Erythroblast (primary cell): ENCODE data around the gene LYPD6B.

Experiments used
- DNase-seq, 2 experiments: peaks; one replicate each; lab custom pipeline; 2025; lab: John Stamatoyannopoulos, UW
- GATA1 ChIP-seq: IDR thresholded peaks from 2 replicates; pipeline ENCODE4 v1.6.1; 2011; ENCODE audit warnings: low read depth, mild to moderate bottlenecking, control low read depth, low read length, moderate library complexity
- POLR2A ChIP-seq: IDR thresholded peaks from 2 replicates; pipeline ENCODE4 v1.6.1; 2011; ENCODE audit warnings: mild to moderate bottlenecking, low read length

LYPD6B gene

GRCh38 chr2:149038442-149039212 is at the start of gene LYPD6B:
Gene LYPD6B (plus strand): TSS chr2:149038699. CDS start chr2:149130949, 92,250 bp downstream.
- TF ChIP-seq GATA1 (no peak), POLR2A (no peak)
- DNase-seq, result no peak

GRCh38 chr2:148989882-148990493 is 48.5 kb upstream of the LYPD6B start:
- peak; percentile 58 to 70 for DNase-seq
- TF ChIP-seq POLR2A, result no peak
- no peak for TF ChIP-seq GATA1

- TF ChIP-seq POLR2A (no peak), GATA1 (no peak)
- no peak for DNase-seq
Observed at GRCh38 chr2:148990968-148991367, 47.5 kb upstream of the LYPD6B start.

- no peak for DNase-seq
- no peak for TF ChIP-seq GATA1
Observed at GRCh38 chr2:148992448-148992847, 46.1 kb upstream of the LYPD6B start.

GRCh38 chr2:148993351-148993750 is 45.1 kb upstream of the LYPD6B start:
- DNase-seq, result no peak
- TF ChIP-seq POLR2A, result no peak
- TF ChIP-seq GATA1, result no peak

- DNase-seq, result no peak
- TF ChIP-seq GATA1, result no peak
- no peak for TF ChIP-seq POLR2A
Observed at GRCh38 chr2:148994341-148994740, 44.2 kb upstream of the LYPD6B start.

GRCh38 chr2:148996805-148997204 is 41.7 kb upstream of the LYPD6B start:
- no peak for DNase-seq
- TF ChIP-seq POLR2A (no peak), GATA1 (no peak)

GRCh38 chr2:148998165-148998830 is 40.2 kb upstream of the LYPD6B start:
- no peak for TF ChIP-seq GATA1
- TF ChIP-seq POLR2A, result no peak
- no peak for DNase-seq

- no peak for DNase-seq
- TF ChIP-seq GATA1 (no peak), POLR2A (no peak)
Observed at GRCh38 chr2:148998831-148999200, 39.7 kb upstream of the LYPD6B start.

GRCh38 chr2:148999451-148999921 is 39.0 kb upstream of the LYPD6B start:
- DNase-seq, result no peak

GRCh38 chr2:149000158-149000938 is 38.2 kb upstream of the LYPD6B start:
- DNase-seq, result no peak
- TF ChIP-seq GATA1 (no peak), POLR2A (no peak)

More at GRCh38 chr2:148999451-148999921, 39.0 kb upstream of the LYPD6B start:
- TF ChIP-seq GATA1 (no peak), POLR2A (no peak)

- no peak for TF ChIP-seq GATA1
- TF ChIP-seq POLR2A, result no peak
- DNase-seq, result no peak
Observed at GRCh38 chr2:149001496-149001895, 37.0 kb upstream of the LYPD6B start.

GRCh38 chr2:149002378-149002890 is 36.1 kb upstream of the LYPD6B start:
- no peak for DNase-seq
- TF ChIP-seq POLR2A (no peak), GATA1 (no peak)

GRCh38 chr2:149002891-149003740 is 35.4 kb upstream of the LYPD6B start:
- no peak for DNase-seq
- TF ChIP-seq GATA1 (no peak), POLR2A (no peak)
